ENCODE results near the gene SNAPC4.

Gene SNAPC4

DNA sequence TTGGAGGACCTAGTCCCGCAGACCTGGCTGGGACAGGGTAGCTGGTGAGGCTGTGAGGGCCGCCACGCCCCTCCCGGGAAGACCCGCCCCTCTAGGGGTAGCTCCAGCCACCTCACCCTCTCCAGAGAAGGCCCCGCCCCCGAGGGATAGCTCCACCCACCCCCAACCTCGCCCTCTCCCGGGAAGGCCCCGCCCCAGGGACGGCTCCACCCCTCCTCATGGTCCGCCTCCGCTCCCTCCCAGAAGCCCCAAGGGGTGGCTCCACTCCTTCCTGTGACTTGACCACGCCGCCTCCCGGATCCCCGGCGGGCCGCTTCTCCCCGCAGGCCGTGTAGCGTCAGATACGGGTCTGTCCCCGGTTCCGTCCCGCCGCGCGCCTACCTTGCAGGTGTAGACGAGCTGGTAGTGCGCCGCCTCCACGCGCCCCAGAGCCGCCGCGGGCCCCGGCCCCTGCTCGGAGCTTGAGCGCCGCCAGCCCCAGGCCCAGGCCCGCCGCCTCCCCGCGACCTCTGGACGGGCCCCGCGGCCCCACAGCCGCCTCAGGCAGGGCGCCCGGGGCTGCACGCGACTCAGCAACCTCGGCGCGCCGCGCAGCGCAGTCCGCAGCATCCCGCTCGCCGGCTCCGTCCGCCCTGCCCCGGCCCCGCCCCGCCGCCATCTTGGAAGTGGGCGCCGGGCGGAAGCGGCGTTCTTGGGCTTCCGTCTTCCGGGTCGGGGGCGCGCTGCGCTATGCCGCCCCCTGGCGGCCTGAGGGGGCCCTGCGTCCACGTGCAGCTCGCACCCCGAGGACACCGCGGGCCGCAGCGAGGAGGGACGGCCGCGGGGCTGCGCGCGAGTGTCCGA, 36.6 kb downstream of the SNAPC4 start, which contains the start of gene DNLZ:
Gene DNLZ (minus strand): TSS at position 639 of the 843 bp plus-strand sequence. CDS start 30 bp downstream, at position 609.
- peak within 1 kb of the TSS in 1 of 2 experiments; percentile 43 for H3K27ac ChIP-seq (ENCODE audit: insufficient read depth in 1 of 2, low read depth in 1 of 2, low read length in 2 of 2, poor library complexity in 1 of 2, severe bottlenecking in 2 of 2)
- under 1% methylated on average over 62 of the region's 97 CpGs for WGBS (ENCODE audit: insufficient coverage)
- peak within 1 kb of the TSS; percentile 63 to 89 (median 80) for H3K4me3 ChIP-seq (ENCODE audit: control insufficient read depth in 1 of 7, extremely low read depth in 1 of 7, insufficient read depth in 4 of 7, low read depth in 2 of 7, low read length in 6 of 7)
- peak; percentile 90 to 94 (median 92) for DNase-seq
- H3K36me3 ChIP-seq (ENCODE audit: control insufficient read depth in 4 of 4, insufficient read depth in 4 of 4, low read length in 3 of 4): peaks cover 0 to 23% (median 7%) of the 10 kb centered on the region in 4 experiments
- CTCF ChIA-PET: interaction anchor here (0.5 to 4.5 kb wide), 15 partner anchors 9 to 254 kb away, joined by 3 to 38 read pairs (median 4); partner anchors contain the start of genes ENTR1 and PMPCA
- H3K27me3 ChIP-seq (replicated peaks in 2 of 5; ENCODE audit: control insufficient read depth in 4 of 5, insufficient read depth in 5 of 5, low read length in 4 of 5): peaks cover 0 to 3% (median 0%) of the 10 kb centered on the region in 5 experiments
- no peaks in the 10 kb centered on the region for H3K9me3 ChIP-seq (ENCODE audit: control extremely low read depth in 1 of 5, control insufficient read depth in 4 of 5, insufficient read depth in 2 of 5, low read depth in 1 of 5, low read length in 4 of 5)
- POLR2A ChIA-PET: interaction anchor here (0.9 to 2.3 kb wide), 6 partner anchors 9 to 53 kb away, joined by 3 to 9 read pairs (median 4); no protein-coding TSS in a partner anchor
- H3K4me1 ChIP-seq (ENCODE audit: control extremely low read depth in 1 of 4, control insufficient read depth in 4 of 4, insufficient read depth in 4 of 4, low read length in 3 of 4): peaks cover 0 to 28% (median 19%) of the 10 kb centered on the region in 4 experiments

DNA sequence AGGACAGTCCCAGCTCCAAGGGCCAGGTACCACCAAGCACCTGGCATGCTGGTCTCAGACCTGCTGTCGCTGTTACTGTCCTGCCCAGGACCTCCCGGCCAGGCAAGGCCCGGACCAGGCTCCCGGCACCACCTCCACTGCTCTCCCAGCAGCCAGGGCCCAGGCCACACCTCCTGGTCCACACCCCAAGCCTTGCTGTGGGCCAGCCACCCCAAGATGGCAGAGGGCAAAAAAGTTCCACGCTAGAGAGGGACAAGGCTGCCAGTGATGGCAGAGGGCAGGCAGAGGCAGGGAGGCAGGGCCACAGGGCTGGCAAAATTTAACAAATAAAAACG, 37.6 kb downstream of the SNAPC4 start:
- no peak for DNase-seq
- ChIA-PET CTCF (interaction anchor here (1.0 to 4.5 kb wide), 10 partner anchors 8 to 50 kb away, joined by 3 to 38 read pairs (median 6); partner anchors contain the start of genes ENTR1 and PMPCA), POLR2A (interaction anchor here (1.2 to 2.3 kb wide), 4 partner anchors 10 to 52 kb away, joined by 3 to 8 read pairs (median 4); no protein-coding TSS in a partner anchor)
- WGBS (ENCODE audit: insufficient coverage): 96% methylated on average over 4 of the region's 6 CpGs
- Histone ChIP-seq H3K9me3 (ENCODE audit: control extremely low read depth in 1 of 5, control insufficient read depth in 4 of 5, insufficient read depth in 2 of 5, low read depth in 1 of 5, low read length in 4 of 5) (no peaks in the 10 kb centered on the region), H3K36me3 (ENCODE audit: control insufficient read depth in 4 of 4, insufficient read depth in 4 of 4, low read length in 3 of 4) (peaks cover 0 to 22% (median 10%) of the 10 kb centered on the region in 4 experiments), H3K4me1 (ENCODE audit: control extremely low read depth in 1 of 4, control insufficient read depth in 4 of 4, insufficient read depth in 4 of 4, low read length in 3 of 4) (peaks cover 0 to 28% (median 19%) of the 10 kb centered on the region in 4 experiments), H3K4me3 (ENCODE audit: control insufficient read depth in 1 of 7, extremely low read depth in 1 of 7, insufficient read depth in 4 of 7, low read depth in 2 of 7, low read length in 6 of 7) (no peak overlapping the region), H3K27me3 (replicated peaks in 2 of 5; ENCODE audit: control insufficient read depth in 4 of 5, insufficient read depth in 5 of 5, low read length in 4 of 5) (peaks cover 0 to 3% (median 0%) of the 10 kb centered on the region in 5 experiments), H3K27ac (ENCODE audit: insufficient read depth in 1 of 2, low read depth in 1 of 2, low read length in 2 of 2, poor library complexity in 1 of 2, severe bottlenecking in 2 of 2) (peak overlapping the region in 1 of 2 experiments; percentile 43)

DNA sequence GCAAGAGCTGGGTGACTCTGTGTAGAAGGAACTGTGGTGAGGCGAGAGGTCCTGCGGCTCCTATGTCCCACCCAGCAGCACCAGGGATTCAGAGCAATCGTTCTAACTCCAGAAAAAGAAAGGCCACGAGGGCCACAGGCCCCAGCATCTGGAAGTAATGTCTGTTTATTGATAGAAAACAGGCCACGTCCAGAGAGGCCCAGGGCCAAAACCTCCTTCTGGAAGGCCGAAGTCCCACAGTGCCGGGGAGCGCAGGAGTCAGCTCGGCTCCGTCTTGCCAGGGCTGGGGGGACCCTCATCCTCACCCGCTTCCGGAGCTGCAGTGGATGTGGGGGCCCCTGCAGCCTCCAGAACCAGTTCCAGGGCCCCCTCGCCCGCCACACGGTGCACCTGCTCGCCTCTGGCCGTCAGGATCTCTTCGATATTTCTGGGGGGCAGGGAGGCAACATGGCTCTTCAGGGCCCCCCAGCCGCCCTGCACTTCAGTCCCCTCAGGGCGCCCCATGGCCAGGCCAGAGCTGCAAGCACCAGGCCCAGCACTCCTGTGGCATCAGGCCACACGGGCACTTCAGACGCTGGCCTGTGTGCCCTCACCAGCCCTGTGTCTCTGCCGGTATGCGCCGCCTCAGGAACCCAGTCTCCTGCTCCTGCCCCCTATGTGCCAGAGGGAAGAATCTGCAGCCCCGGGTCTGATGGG, 38.1 kb downstream of the SNAPC4 start:
- WGBS (ENCODE audit: insufficient coverage): 96% methylated on average over 21 of the region's 26 CpGs

DNA sequence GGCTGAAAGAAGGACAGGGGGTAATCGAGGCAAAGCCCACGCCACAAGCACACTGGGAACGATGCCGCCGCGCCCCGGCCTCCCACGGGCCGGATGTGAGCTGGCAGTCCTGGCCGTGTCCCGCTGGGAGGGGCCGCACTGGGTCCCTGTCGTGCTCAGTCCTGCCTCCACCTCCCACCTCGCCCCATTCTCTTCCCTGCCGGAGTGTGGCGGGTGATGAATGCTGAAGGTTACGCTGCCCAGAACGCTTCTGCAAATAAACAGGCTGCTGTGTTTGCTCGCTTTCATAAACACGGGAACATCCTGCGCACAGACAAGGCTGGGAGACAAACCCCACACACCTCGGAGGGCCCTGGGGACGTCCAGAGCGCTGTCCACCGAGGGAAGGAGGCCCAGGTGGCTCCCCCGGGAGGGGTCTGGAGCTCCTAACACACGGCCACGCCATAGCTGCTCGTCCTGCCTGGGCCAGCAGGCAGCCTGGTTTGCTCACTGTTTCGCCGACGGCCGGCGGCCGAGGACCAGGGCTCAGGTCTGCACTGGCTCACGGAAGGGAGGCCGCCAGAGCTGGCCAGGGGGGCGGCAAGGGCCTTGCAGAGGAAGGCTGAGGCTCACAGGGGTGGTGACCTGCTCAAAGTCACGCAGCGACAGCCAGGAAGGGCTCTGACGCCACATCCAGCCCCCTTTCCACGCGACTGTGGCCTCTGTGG, 38.8 kb downstream of the SNAPC4 start:
- POLR2A ChIA-PET: no interaction called here
- H3K4me3 ChIP-seq (ENCODE audit: control insufficient read depth in 1 of 7, extremely low read depth in 1 of 7, insufficient read depth in 4 of 7, low read depth in 2 of 7, low read length in 6 of 7): no peak overlapping the region
- peaks cover 0 to 3% (median 0%) of the 10 kb centered on the region in 5 experiments for H3K27me3 ChIP-seq (replicated peaks in 2 of 5; ENCODE audit: control insufficient read depth in 4 of 5, insufficient read depth in 5 of 5, low read length in 4 of 5)
- CTCF ChIA-PET: interaction anchor here (3.7 kb wide), 1 partner anchor 49 kb away, joined by 38 read pairs; no protein-coding TSS in a partner anchor
- H3K4me1 ChIP-seq (ENCODE audit: control extremely low read depth in 1 of 4, control insufficient read depth in 4 of 4, insufficient read depth in 4 of 4, low read length in 3 of 4): peaks cover 0 to 26% (median 18%) of the 10 kb centered on the region in 4 experiments
- no peaks in the 10 kb centered on the region for H3K9me3 ChIP-seq (ENCODE audit: control extremely low read depth in 1 of 5, control insufficient read depth in 4 of 5, insufficient read depth in 2 of 5, low read depth in 1 of 5, low read length in 4 of 5)
- H3K36me3 ChIP-seq (ENCODE audit: control insufficient read depth in 4 of 4, insufficient read depth in 4 of 4, low read length in 3 of 4): peaks cover under 1 to 28% (median 13%) of the 10 kb centered on the region in 4 experiments
- no peak for DNase-seq
- H3K27ac ChIP-seq (ENCODE audit: insufficient read depth in 1 of 2, low read depth in 1 of 2, low read length in 2 of 2, poor library complexity in 1 of 2, severe bottlenecking in 2 of 2): no peak overlapping the region
- WGBS (ENCODE audit: insufficient coverage): 91% methylated on average over 29 of the region's 43 CpGs

More for the DNA sequence above, 38.1 kb downstream of the SNAPC4 start:
- DNase-seq: no peak
- CTCF ChIA-PET: interaction anchor here (1.6 to 4.5 kb wide), 5 partner anchors 8 to 49 kb away, joined by 4 to 38 read pairs (median 6); no protein-coding TSS in a partner anchor
- Histone ChIP-seq H3K4me3 (ENCODE audit: control insufficient read depth in 1 of 7, extremely low read depth in 1 of 7, insufficient read depth in 4 of 7, low read depth in 2 of 7, low read length in 6 of 7) (no peak overlapping the region), H3K9me3 (ENCODE audit: control extremely low read depth in 1 of 5, control insufficient read depth in 4 of 5, insufficient read depth in 2 of 5, low read depth in 1 of 5, low read length in 4 of 5) (no peaks in the 10 kb centered on the region), H3K36me3 (ENCODE audit: control insufficient read depth in 4 of 4, insufficient read depth in 4 of 4, low read length in 3 of 4) (peaks cover 0 to 23% (median 11%) of the 10 kb centered on the region in 4 experiments), H3K27ac (ENCODE audit: insufficient read depth in 1 of 2, low read depth in 1 of 2, low read length in 2 of 2, poor library complexity in 1 of 2, severe bottlenecking in 2 of 2) (peak overlapping the region in 1 of 2 experiments; percentile 43), H3K27me3 (replicated peaks in 2 of 5; ENCODE audit: control insufficient read depth in 4 of 5, insufficient read depth in 5 of 5, low read length in 4 of 5) (peaks cover 0 to 3% (median 0%) of the 10 kb centered on the region in 5 experiments), H3K4me1 (ENCODE audit: control extremely low read depth in 1 of 4, control insufficient read depth in 4 of 4, insufficient read depth in 4 of 4, low read length in 3 of 4) (peaks cover 0 to 28% (median 19%) of the 10 kb centered on the region in 4 experiments)
- POLR2A ChIA-PET: interaction anchor here (2.3 kb wide), 1 partner anchor 11 kb away, joined by 5 read pairs; no protein-coding TSS in a partner anchor

DNA sequence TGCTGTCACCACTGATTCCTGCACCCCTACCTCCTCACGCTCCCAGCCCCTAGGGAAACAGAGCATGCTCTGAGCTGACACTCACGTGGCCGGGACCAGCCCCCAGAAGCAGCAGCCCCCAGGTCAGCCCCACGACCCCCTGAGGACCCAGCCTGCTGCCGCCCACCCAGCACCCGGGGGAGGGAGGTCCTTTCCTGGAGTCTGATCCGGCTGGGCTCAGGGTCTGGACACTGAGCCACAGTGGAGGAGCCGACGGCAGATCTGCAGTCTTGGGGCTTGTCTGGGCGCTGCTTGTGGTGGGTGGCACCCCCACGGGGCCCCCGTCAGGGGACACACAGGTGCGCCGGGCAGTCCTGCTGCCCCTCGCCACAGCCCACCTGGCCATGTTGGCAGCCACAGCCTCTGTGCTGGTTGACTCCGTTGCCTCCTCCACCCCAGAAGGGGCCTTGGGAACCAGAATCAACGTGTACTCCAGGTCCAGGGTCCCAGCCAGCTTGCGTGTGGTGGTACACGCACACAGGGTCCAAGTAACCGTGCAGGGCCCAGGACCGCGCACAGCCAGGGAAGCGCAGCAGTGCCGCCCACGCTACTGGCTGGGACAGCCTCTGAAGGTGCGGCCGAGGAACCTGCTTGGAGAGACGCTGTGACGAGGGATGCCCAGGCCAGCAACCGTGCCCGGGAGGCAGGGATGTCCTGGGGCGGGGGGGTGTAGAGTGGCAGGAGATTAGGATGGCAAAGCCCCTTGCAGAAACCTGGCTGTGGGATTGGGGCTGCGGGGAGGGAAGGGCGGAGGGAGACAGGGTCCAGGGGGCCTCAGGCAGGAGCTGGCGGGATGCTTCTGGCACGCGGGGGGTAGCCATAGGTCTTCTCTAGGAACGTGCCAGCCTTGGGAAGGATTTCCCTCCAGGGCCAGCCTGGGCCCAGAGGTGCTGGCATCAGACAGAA, 39.9 kb downstream of the SNAPC4 start:
- Histone ChIP-seq H3K27ac (ENCODE audit: insufficient read depth in 1 of 2, low read depth in 1 of 2, low read length in 2 of 2, poor library complexity in 1 of 2, severe bottlenecking in 2 of 2) (no peak overlapping the region), H3K4me3 (ENCODE audit: control insufficient read depth in 1 of 7, extremely low read depth in 1 of 7, insufficient read depth in 4 of 7, low read depth in 2 of 7, low read length in 6 of 7) (no peak overlapping the region), H3K27me3 (replicated peaks in 2 of 5; ENCODE audit: control insufficient read depth in 4 of 5, insufficient read depth in 5 of 5, low read length in 4 of 5) (peaks cover 0 to 3% (median 0%) of the 10 kb centered on the region in 5 experiments), H3K9me3 (ENCODE audit: control extremely low read depth in 1 of 5, control insufficient read depth in 4 of 5, insufficient read depth in 2 of 5, low read depth in 1 of 5, low read length in 4 of 5) (no peaks in the 10 kb centered on the region), H3K36me3 (ENCODE audit: control insufficient read depth in 4 of 4, insufficient read depth in 4 of 4, low read length in 3 of 4) (peaks cover 4 to 29% (median 17%) of the 10 kb centered on the region in 4 experiments), H3K4me1 (ENCODE audit: control extremely low read depth in 1 of 4, control insufficient read depth in 4 of 4, insufficient read depth in 4 of 4, low read length in 3 of 4) (peaks cover 0 to 15% (median 10%) of the 10 kb centered on the region in 4 experiments)
- ChIA-PET CTCF (interaction anchor here (1.3 kb wide), 1 partner anchor 42 kb away, joined by 3 read pairs; no protein-coding TSS in a partner anchor), POLR2A (interaction anchor here (1.4 kb wide), 1 partner anchor 14 kb away, joined by 6 read pairs; no protein-coding TSS in a partner anchor)
- no peak for DNase-seq
- WGBS (ENCODE audit: insufficient coverage): 90% methylated on average over 35 of the region's 38 CpGs

Data from common myeloid progenitor, CD34-positive (primary cell).